Stimulated activated CD8-positive, alpha-beta memory T cell treated with anti-CD3 and anti-CD28 coated beads, Interleukin-12 subunit alpha, Interleukin-12 subunit beta, amount 100 ng/mL, for 24 hours (primary cell): ENCODE measurements around the gene WFDC6.

Experiments
- DNase-seq: peaks from one replicate; pipeline ENCODE4 v3.0.0-alpha.2; 2020; ENCODE audit errors: extremely low read depth

Gene WFDC6

DNA sequence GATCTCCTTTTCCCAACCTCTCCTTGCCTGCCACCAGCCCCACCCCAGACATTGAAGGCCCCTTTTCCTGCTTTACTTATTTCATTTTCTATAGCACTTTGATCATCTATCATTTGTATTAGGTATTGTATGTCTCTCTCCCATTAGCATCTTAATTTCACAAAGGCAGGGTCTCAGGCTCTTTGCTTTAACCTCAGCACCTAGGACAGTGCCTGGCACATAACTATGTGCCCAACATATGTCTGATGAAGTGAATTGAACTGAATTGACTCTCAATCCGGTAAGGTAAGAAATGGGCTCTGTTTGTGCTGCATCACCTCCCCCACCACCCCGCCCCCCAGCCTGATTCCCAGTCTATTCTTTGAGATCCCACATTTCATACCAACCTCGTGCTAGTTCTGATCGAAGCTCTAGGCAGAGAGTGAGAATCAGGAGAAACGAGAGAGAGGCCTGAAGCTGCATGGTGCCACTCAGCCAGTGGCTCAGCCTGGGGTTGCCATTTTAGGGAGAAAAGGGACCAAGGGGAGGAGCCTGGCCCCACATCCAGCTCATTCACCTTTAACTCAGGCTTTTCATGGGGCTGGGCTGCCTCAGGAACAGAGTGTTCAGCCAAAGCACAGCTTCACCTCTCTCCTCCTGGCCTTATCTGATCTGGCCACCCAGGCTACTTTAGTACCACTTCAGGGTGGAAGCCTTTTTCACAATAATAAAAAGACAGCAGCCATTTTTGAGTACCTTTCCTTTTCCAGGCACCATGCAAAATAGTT, 24.0 kb downstream of the WFDC6 start, which contains the start of gene SPINT3:
SPINT3 (minus strand) TSS at position 476 of the 767 bp plus-strand sequence; CDS start at position 462, 14 bp downstream.
- no peak for DNase-seq

DNA sequence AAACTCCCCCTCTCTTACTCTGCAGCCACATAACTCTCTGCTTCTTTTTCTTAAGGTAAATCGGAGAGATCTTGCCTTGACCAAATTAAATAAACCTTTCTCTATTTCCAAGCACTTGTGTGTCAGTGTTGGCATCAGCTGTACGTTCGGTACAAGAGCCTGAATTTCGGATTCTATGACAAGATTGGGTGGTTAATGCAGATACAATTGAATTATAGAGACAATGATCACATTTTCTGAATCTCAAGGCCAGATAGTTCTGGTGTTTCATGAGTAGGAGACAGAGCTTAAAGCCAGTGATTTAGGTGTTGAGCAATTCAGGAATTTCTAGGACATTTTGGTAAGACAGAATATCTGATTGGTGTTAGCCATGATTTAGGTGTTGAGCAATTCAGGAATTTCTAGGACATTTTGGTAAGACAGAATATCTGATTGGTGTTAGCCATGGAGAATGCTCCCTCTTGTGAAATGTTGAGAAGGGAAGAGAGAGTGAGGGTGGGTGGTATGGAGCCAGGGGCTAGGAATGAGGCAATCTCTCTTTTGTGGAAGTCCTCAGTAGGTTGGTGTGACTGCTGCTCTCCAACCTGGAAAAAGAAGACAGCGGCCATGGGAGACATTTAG, 28.9 kb downstream of the WFDC6 start:
- no peak for DNase-seq

DNA sequence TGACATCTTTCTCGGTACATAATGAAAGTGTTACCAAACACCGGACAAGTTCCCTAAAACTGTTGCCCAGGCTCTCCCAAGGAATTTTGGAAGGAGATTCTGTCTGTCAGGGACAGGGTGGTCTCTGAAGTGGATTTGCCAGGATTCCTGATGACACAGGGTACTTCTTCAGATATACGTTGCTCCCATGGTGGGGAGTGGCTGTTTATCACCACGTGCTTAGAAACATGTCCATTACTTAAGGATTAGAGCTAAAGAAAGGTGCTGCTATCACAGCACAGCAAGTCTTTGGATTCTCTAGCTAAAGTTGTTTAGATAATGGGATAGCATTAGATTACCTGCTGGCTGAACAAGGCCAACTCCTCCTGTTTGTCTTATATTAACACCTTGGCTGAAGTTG, 30.2 kb downstream of the WFDC6 start:
- no peak for DNase-seq

DNA sequence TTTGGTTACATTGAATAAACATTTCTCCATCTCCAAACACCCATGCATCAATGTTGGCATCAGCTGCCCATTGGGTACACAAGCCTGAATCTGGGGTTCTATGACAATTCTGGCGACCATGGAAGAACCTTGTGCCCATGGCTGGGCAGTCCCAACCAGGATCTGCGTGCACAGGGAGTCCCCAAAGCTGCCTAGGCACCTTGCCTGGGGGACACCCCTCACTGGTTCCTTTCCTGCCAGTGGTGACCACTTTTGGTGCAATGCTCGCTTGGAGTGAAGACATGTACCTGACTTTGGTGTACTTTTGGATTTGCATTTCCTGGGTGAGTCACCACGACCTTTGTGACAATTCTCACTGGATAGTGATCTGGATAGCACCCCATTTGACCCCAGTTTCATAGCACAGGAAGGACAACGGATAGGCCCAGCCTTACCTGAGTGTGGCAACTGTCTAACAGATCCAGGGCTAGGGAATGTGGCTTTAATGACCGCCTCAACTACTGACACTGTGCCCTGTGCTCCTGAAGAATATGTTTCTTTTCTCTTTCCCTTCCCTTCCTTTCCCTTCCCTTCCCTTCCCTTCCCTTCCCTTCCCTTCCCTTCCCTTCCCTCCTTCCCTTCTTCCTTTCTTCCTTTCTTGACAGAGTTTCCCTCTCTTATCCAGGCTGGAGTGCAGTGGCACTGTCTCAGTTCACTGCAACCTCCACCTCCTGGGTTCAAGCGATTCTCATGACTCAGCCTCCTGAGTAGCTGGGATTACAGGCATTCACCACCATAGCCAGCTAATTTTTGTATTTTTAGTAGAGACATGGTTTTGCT, 31.0 kb downstream of the WFDC6 start:
- DNase-seq: no peak

DNA sequence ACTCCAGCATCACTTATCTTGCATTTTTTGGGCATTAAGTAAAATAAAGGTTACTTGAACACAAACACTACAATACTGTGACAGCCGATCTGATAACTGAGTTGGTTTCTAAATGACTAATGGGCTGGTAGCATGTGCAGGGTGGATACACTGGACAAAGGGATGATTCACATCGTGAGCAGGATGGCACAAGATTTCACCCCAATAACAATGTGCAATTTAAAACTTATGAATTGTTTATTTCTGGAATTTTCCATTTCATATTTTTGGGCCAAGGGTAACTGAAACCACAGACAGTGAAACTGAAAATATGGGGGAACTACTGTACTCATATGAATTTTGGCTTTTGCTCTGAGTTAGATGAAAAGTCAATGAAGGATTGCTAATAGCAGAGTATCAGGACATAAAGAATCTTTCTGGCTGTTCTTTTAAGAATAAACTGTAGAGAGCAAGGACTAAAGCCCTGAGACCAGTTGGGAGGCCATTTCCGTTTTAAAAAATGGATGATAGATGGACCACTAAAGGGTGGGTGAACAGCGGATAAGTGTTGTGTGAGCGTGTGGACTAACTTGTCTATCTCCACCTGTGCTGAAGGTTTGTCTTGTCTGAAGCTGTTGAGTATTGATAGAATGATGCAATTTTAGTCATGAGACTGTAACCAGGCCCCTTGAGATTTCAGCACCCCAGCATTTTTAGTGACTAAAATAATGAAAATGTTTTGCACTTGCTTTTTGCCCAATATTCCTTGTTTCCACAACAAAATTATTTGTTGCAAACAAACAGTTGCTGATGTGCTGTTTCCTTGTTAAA, 32.1 kb downstream of the WFDC6 start:
- DNase-seq: no peak

DNA sequence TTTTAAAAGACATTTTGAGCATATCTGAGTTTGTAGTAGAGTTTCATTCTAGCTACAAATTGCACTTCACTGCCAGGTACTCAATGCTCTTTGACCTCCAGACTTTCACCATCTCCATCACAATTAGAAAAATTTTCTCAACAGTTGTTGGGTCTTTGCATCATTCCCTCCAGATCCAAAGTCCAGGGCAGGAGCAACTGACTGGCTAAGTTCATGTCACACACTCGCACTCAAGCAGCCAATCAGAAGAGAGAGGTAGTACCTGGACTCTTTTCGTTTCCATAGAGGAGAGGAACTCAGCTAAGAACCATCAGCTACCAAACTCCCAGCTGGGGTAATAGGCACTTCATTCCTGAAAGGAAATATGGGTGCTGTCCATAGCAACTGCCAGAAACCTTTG, 32.9 kb downstream of the WFDC6 start:
- DNase-seq: no peak

DNA sequence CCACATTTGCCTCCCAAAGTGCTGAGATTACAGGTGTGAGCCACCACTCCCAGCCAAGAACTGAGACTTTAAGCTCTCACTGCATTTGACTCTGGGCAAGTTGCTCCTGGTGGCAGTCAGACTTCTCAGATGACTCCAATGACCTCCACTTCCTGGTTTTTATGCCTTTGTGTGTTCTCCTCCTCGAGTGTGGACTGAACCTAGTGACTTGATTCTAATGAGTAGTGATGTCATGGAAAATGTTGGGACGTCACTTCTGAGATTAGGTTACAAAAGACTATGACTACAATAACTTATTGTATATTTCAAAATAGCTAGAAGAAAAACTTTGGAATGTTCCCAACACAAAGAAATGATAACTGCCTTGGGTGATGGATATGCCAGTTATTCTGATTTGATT, 35.9 kb downstream of the WFDC6 start:
- DNase-seq: no peak

DNA sequence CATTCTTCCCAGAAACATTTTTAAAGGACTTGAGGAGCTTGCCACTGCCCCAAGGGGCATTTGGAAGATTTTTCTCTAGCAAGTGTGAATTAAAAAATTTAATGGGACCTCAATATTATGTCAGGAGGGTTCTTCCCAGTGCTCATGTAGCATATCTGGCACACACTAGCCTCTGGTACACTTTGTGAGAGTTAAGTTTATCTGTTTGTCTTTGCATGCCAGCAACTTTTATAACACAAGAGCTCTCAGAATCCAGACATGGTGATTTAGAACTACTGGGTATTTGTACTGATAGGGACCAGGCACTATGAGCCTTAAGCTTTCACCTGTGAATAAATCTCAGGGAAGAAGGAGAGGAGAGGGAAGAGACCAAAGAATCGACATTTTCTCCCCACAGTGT, 36.7 kb downstream of the WFDC6 start:
- no peak for DNase-seq

DNA sequence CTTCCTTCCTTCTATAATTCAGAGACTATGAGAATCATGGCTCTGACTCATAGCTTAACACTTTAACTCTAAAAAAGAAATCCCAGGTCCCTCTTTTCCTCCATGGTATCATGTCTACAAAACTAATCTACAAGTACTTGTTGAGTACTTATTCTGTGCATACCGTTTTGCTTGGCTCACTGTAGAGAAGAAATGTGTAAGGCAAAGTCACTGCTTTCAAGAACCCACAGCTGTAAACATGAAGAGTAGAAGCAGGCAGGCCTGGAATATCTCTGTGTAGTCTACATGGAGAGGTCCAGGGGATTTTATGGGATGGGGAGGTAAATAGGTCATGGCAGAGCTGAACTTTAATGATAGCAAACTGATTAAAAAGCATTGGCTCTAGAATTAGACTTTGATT, 37.7 kb downstream of the WFDC6 start:
- DNase-seq: no peak

DNA sequence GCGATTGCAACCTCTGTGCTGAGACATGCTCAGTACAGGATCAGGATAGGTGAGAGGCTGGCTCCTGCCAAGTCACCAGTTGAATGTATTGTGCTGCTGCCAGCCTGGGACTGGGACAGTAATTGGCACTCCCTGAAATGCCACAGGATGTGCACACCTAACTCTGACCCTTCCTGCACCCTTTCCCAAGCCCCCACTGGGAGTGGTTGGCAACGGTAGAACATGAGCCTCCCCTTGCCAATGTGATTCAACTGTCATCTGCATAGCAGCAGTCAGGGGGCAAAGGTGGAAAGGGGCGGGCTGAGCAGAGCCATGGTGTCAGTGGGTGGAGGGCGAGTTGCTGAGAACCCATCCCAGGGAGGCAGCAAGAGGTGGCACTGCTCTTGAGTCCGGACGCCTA, 39.3 kb downstream of the WFDC6 start:
- DNase-seq: no peak

DNA sequence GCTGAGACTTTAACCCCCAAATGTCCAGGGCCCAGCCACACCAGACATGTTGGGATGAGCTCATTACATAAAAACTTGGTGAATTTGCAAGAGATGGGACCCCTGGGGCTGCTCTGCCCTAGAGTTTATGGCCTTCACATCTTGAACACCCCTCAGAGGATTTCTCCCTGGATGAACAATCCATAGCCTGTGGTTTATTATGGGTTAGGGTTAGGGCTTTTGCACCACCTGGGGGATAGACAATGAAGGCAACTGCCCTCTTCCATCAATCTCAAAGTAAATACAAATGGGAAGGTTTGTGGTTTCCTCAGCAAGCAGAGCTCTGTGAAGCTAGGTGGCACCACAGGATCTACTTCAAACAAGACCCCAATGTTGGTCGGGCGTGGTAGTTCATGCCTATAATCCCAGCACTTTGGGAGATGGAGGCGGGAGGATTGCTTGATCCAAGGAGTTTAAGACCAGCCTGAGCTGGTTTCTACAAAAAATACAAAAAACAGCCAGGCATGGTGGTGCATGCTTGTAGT, 41.2 kb downstream of the WFDC6 start:
- no peak for DNase-seq

DNA sequence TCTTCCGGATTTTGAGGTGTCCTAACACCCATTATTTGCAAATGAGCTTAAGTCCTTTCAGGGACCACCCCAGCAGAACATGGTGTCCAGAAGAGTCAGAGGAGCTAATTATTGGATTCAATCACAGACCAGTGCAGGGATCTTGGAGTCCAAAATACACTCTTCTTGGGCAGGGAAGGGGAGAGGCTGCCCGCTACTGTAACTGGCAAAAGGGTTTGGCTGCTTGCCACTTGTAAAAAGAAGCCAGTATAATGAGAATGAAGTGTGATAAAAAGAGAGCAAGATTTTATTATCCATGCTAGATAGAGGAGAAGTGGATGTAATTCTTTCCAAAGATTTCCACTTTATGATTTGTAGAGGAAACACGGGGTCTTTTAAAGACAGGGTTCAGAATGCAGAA, 43.1 kb downstream of the WFDC6 start:
- no peak for DNase-seq

DNA sequence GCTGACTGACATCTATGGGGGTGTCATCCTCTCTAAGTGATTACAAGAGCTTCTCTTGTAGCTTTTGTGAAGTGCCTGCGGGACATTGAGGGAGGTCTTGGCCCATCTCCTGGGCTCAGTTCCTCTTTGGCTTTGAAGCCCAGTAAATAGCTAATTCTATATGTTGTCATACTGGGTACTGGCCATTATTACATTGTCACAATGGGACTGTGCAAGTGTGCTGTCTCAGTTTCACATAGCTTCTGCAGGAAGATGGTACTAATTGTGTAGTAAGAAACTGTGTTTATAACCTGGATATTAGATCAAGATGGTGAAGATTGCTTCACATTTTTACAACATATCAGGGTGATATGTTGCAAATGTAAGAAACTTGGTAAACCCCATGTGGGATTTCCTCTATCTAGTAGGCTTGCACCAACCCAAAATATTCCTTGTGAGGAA, 43.8 kb downstream of the WFDC6 start:
- DNase-seq: no peak

DNA sequence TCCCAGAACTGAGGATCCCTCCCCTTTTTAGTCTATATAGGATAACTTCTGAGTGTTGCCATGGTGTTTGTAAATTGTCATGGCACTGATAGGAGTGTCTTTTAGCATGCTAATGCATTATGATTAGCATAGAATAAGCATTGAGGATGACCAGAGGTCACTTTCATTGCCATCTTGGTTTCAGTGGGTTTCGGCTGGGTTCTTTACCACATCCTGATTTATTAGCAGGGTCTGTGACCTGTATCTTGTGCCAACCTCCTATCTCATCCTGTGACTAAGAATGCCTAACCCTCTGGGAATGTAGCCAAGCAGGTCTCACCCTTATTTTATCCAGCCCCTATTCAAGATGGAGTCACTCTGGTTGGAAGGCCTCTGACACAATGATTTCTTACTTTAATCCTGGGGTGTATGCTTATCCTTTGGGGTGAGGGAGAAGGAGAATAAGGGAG, 50.2 kb downstream of the WFDC6 start:
- no peak for DNase-seq

DNA sequence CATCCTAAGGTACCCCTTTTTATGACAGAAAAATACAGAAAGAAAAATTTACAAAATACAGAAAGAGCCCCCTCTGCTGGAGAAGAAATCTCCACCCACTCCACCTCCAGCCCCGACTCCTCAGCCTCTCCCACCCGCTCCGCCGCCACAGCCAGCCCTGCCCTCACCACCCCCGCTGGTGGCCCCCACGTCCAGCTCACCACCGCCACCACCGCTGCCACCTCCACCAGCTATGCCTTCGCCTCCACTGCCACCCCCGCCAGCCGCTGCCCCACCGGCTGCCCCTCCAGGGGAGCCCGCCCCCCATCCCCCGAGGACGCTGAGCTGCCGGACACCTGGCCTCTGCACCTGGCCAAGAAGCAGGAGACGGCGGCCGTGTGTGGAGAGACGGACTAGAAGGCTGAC, 52.0 kb downstream of the WFDC6 start:
- no peak for DNase-seq

DNA sequence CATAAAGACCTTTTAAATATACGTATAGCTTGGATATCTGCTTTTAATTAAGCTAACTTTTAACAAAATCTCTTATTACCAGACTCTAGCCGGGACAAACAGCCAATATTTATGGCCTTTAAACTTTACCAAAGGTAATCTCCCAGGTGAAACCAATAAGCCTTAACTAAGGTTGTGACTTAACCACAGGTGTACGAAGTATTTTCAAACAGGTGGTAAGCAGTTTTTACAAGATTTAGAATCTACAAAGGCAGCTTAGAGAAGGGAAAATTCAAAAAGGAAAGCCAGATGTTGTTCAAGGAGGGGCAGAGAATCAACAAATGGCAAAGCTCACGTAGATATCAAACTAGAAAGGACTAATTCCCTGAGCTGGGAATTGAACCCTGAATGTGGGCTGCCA, 53.9 kb downstream of the WFDC6 start:
- no peak for DNase-seq

DNA sequence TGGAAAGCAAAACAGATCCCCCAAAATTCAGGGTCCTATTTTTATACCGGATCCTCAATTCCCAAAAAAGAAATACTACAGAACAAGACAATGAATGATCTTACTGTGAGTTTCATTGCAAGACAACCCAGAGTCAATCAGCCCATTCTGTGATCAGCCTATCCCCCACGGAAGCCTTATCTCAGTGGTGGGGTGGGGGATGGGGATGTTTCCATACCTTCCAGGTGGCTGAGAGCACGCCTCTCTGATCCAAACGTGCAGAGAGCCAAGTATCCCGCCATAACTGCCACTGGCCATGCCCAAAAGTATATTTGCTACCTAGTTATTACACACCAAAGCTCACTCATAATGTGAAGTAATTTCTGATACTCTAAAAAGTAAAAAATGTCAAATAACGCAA, 54.6 kb downstream of the WFDC6 start:
- no peak for DNase-seq
